Natural killer cell (primary cell): ENCODE results near the gene DOK3. TPM values are rescaled to one million over a fixed set of nuclear protein-coding genes. Genes with fewer than 3 reads are reported as not detected.

ENCODE experiments used
- ATAC-seq, 3 donors: fragments of 150-1000 bp in 2 of 3; fragments of 200-7000 bp in 1 of 3; cut with Tn5 transposase; 1 replicate in 1 of 3; 2 replicates in 2 of 3; pipeline ENCODE4 v1.10.0; 2021; ENCODE audit warnings: mild to moderate bottlenecking in 2 of 3, moderate library complexity in 2 of 3
- DNase-seq, 2 donors: peaks; one replicate each; pipeline versions ENCODE4 v3.0.0 to v3.0.0-alpha.2; 2013 to 2021; ENCODE audit warnings: mixed read lengths in 1 of 2
- H3K27ac ChIP-seq: one replicate; pipeline ENCODE4 v1.5.1; 2013; ENCODE audit warnings: mild to moderate bottlenecking, low read length
- H3K27me3 ChIP-seq: one replicate; pipeline ENCODE4 v1.6.1; 2013; ENCODE audit warnings: low read length; ENCODE audit not compliant: control insufficient read depth, insufficient read depth
- H3K36me3 ChIP-seq: one replicate; pipeline ENCODE4 v1.6.1; 2013; ENCODE audit warnings: low read length; ENCODE audit not compliant: control insufficient read depth, insufficient read depth
- H3K4me1 ChIP-seq: one replicate; pipeline ENCODE4 v1.6.1; 2013; ENCODE audit warnings: low read length; ENCODE audit not compliant: control insufficient read depth, insufficient read depth
- H3K4me3 ChIP-seq: one replicate; pipeline ENCODE4 v1.5.1; 2013; ENCODE audit warnings: low read length
- H3K9me3 ChIP-seq: one replicate; pipeline ENCODE4 v1.6.1; 2013; ENCODE audit warnings: low read length; ENCODE audit not compliant: control insufficient read depth, insufficient read depth
- H3K27ac Mint-ChIP-seq, 2 donors: one replicate each; pipeline ENCODE4 v1.8.0; 2022; ENCODE audit warnings: mild to moderate bottlenecking in 2 of 2, mixed read lengths in 2 of 2, moderate library complexity in 1 of 2
- H3K27me3 Mint-ChIP-seq, 2 donors: one replicate each; pipeline ENCODE4 v1.8.0; 2022; ENCODE audit warnings: low read depth in 2 of 2, mixed read lengths in 2 of 2
- H3K36me3 Mint-ChIP-seq: one replicate; pipeline ENCODE4 v1.8.0; 2022; ENCODE audit warnings: mixed read lengths
- H3K4me1 Mint-ChIP-seq, 2 donors: one replicate each; pipeline ENCODE4 v1.8.0; 2022; ENCODE audit warnings: mixed read lengths in 2 of 2
- H3K4me3 Mint-ChIP-seq: one replicate; pipeline ENCODE4 v1.8.0; 2022; ENCODE audit warnings: mild to moderate bottlenecking, moderate library complexity, mixed read lengths
- H3K9me3 Mint-ChIP-seq, 2 donors: one replicate each; pipeline ENCODE4 v1.8.0; 2022; ENCODE audit warnings: mixed read lengths in 2 of 2
- CTCF ChIP-seq: fragments of 200-600 bp; IDR thresholded peaks from one replicate; pipeline ENCODE4 v1.8.0; 2022; ENCODE audit warnings: antibody characterized with exemption
- WGBS: methylation state at CpG from one replicate; pipeline ENCODE4 v1.1.7; 2013; ENCODE audit warnings: missing lambda C conversion rate; ENCODE audit not compliant: insufficient coverage; 5-methylcytosine and 5-hydroxymethylcytosine counted together
- intact Hi-C: fragments of 100-400 bp; cut with micrococcal nuclease; formaldehyde crosslinking; loops from one replicate; pipeline ENCODE4 v1.14.2; 2022
- total RNA-seq, 4 donors: library from RNA; stranded (reverse); fragments of 120-200 nt in 1 of 4; gene quantifications; one replicate each; pipeline versions ENCODE4 v1.2.3 to v1.2.4, GENCODE V29; 2013 to 2022

DOK3 gene
- total RNA-seq, 3 donors from 2014 or later (not counting 1 experiment from before 2014, with no cell fraction given) = 3.5 to 19.8 (median 9.1) TPM

GRCh38 chr5:177467436-177467835, 42.2 kb downstream of the DOK3 start:
- intact Hi-C loops = no loop called here
- Mint-ChIP-seq H3K9me3 (no peaks in the 10 kb centered on the region), H3K36me3 (no peaks in the 10 kb centered on the region), H3K4me3 (no peak overlapping the region), H3K4me1 (peaks cover 14 to 30% of the 10 kb centered on the region in 2 donors), H3K27ac (no peak overlapping the region), H3K27me3 (no peaks in the 10 kb centered on the region)
- Histone ChIP-seq H3K4me1 (peaks cover 24% of the 10 kb centered on the region), H3K36me3 (no peaks in the 10 kb centered on the region), H3K27me3 (peaks cover 5% of the 10 kb centered on the region), H3K27ac (no peak overlapping the region), H3K9me3 (no peaks in the 10 kb centered on the region), H3K4me3 (no peak overlapping the region)
- no peak for TF ChIP-seq CTCF
- DNase-seq = no peak
- WGBS = 93% methylated on average over 31 of the region's 31 CpGs
- no peak for ATAC-seq

GRCh38 chr5:177466861-177467260, 42.8 kb downstream of the DOK3 start:
- Histone ChIP-seq H3K27ac (no peak overlapping the region), H3K36me3 (no peaks in the 10 kb centered on the region), H3K9me3 (no peaks in the 10 kb centered on the region), H3K4me3 (no peak overlapping the region), H3K4me1 (peaks cover 24% of the 10 kb centered on the region), H3K27me3 (no peaks in the 10 kb centered on the region)
- WGBS = 94% methylated on average over 25 of the region's 25 CpGs
- no peak overlapping the region for H3K27ac Mint-ChIP-seq
- H3K36me3 Mint-ChIP-seq = no peaks in the 10 kb centered on the region
- intact Hi-C loops = no loop called here
- no peaks in the 10 kb centered on the region for H3K27me3 Mint-ChIP-seq
- ATAC-seq (no peak), DNase-seq (no peak)
- no peak overlapping the region for H3K4me3 Mint-ChIP-seq
- TF ChIP-seq CTCF = no peak
- H3K9me3 Mint-ChIP-seq = no peaks in the 10 kb centered on the region
- H3K4me1 Mint-ChIP-seq = peaks cover 14 to 24% of the 10 kb centered on the region in 2 donors

GRCh38 chr5:177465044-177465443, 44.6 kb downstream of the DOK3 start:
- Histone ChIP-seq H3K4me1 (peaks cover 18% of the 10 kb centered on the region), H3K9me3 (no peaks in the 10 kb centered on the region), H3K4me3 (no peak overlapping the region), H3K36me3 (no peaks in the 10 kb centered on the region), H3K27ac (no peak overlapping the region), H3K27me3 (no peaks in the 10 kb centered on the region)
- H3K27me3 Mint-ChIP-seq = no peaks in the 10 kb centered on the region
- ATAC-seq = no peak
- H3K27ac Mint-ChIP-seq = no peak overlapping the region
- DNase-seq = no peak
- H3K36me3 Mint-ChIP-seq = no peaks in the 10 kb centered on the region
- H3K4me3 Mint-ChIP-seq = no peak overlapping the region
- no peak for TF ChIP-seq CTCF
- peaks cover 14 to 17% of the 10 kb centered on the region in 2 donors for H3K4me1 Mint-ChIP-seq
- H3K9me3 Mint-ChIP-seq = no peaks in the 10 kb centered on the region
- intact Hi-C loops = no loop called here
- WGBS = 98% methylated on average over 6 of the region's 11 CpGs

- Mint-ChIP-seq H3K9me3 (no peaks in the 10 kb centered on the region), H3K4me3 (no peak overlapping the region), H3K36me3 (no peaks in the 10 kb centered on the region), H3K27ac (no peak overlapping the region), H3K4me1 (peaks cover 0 to 5% of the 10 kb centered on the region in 2 donors), H3K27me3 (no peaks in the 10 kb centered on the region)
- DNase-seq = no peak
- intact Hi-C loops = no loop called here
- no peak for ATAC-seq
- Histone ChIP-seq H3K9me3 (no peaks in the 10 kb centered on the region), H3K27ac (no peak overlapping the region), H3K36me3 (no peaks in the 10 kb centered on the region), H3K4me3 (no peak overlapping the region), H3K27me3 (no peaks in the 10 kb centered on the region), H3K4me1 (peaks cover 14% of the 10 kb centered on the region)
- TF ChIP-seq CTCF = no peak
- WGBS = 46% methylated on average over 27 of the region's 27 CpGs
Measured at GRCh38 chr5:177462021-177462670, 47.5 kb downstream of the DOK3 start.
